GM08714 (cell line): Measurements from ENCODE around the gene LINGO1.

ENCODE experiments used
- H3K4me3 ChIP-seq: fragments of 200-500 bp; sonication (Bioruptor generic); 2 replicates; pipeline ENCODE4 v1.5.1; 2014; ENCODE audit warnings: mild to moderate bottlenecking, low read length, inconsistent platforms
- ZNF274 ChIP-seq: IDR thresholded peaks from 2 replicates; pipeline ENCODE4 v1.6.1; 2012; ENCODE audit warnings: mild to moderate bottlenecking, low read depth, low read length

The LINGO1 gene

DNA sequence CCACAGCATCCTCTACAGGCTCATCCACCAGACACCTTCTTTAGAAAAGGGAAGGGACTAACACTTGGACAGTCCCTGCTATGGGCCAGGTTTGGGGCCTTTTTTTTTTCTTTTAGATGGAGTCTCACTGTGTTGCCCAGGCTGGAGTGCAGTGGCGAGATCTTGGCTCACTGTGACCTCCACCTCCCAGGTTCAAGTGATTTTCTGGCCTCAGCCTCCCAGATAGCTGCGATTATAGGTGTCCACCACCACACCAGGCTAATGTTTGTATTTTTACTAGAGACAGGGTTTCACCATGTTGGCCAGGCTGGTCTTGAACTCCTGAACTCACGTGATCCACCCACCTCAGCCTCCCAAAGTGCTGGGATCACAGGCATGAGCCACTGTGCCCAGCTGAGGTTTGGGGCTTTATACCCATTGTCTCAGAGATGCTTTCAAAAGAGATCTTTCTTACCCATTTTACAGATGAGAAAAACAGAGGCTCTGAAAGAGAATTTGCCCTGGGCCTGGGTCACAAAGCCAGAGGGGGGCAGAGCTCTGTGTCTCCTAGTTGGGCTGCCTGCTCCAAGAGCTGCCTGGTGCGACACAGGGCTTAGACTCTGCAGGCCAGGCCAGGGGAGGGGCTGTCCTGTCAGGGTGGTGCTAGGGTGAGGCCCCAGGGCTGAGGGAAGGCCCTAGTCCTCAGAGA is 11.6 kb downstream of the LINGO1 start:
- no peak for TF ChIP-seq ZNF274
- H3K4me3 ChIP-seq: no peak overlapping the region

- TF ChIP-seq ZNF274: no peak
- H3K4me3 ChIP-seq: no peak overlapping the region
Observed at GRCh38 chr15:77620297-77620696, 12.4 kb downstream of the LINGO1 start.

- TF ChIP-seq ZNF274: no peak
- no peak overlapping the region for H3K4me3 ChIP-seq
Observed at GRCh38 chr15:77619883-77620282, 12.8 kb downstream of the LINGO1 start.

GRCh38 chr15:77617476-77618230 is 15.1 kb downstream of the LINGO1 start:
- no peak for TF ChIP-seq ZNF274
- no peak overlapping the region for H3K4me3 ChIP-seq

- no peak for TF ChIP-seq ZNF274
- H3K4me3 ChIP-seq: no peak overlapping the region
Observed at GRCh38 chr15:77616072-77616471, 16.6 kb downstream of the LINGO1 start.

DNA sequence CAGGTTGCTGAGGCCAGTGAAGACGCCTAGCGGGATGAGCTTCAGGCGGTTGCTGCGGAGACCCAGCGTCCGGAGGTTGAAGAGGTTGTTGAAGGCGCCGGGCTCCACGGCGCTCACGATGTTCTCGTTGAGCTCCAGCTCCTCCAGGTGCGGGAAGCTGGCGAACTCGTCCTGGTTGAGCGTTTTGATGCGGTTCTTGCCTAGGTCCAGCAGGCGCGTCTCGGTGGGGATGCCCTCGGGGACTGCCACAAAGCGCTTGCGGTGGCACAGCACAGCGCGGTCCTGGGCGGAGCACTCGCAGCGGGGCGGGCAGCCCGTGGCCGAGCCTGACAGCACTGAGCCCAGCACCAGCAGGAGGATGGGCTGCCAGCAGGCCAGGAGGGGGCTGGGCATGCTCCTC is 17.2 kb downstream of the LINGO1 start:
- no peak for TF ChIP-seq ZNF274
- H3K4me3 ChIP-seq: no peak overlapping the region

GRCh38 chr15:77614251-77614806 is 18.4 kb downstream of the LINGO1 start:
- TF ChIP-seq ZNF274: no peak
- no peak overlapping the region for H3K4me3 ChIP-seq

- TF ChIP-seq ZNF274: no peak
- no peak overlapping the region for H3K4me3 ChIP-seq
Observed at GRCh38 chr15:77613814-77614213, 18.9 kb downstream of the LINGO1 start.

DNA sequence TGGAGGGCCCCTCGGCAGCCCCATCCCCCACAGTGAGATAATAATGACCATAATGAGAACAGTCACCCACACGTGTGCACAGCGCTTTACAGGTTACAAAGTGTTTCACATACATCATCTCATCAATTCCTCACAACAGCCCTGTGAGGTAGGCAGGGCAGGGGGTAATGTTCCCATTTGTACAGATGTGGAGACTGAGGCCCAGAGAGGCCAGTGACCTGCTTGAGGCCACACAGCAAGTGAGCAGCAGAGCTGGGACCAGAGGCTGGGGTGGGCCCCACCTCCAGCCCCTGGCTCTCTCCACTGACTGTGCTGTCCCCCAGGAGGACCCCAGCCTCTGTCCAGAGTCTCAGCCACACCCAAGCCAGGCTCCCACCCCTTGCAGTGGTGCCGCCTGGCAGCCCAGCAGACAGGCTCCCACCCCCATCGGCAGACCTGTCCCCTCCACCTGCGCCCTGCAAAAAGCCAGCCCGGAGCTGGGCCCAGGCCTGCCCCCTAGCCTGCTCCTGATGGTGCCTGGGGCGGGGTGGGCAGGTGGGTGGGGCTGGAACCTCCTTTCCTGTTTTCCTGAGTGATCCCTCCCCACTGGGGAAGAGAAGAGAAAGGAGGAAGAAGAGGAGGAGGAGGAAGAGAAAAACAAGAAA is 19.6 kb downstream of the LINGO1 start:
- TF ChIP-seq ZNF274: no peak
- no peak overlapping the region for H3K4me3 ChIP-seq

- TF ChIP-seq ZNF274: no peak
- no peak overlapping the region for H3K4me3 ChIP-seq
Observed at GRCh38 chr15:77611767-77612166, 20.9 kb downstream of the LINGO1 start.

GRCh38 chr15:77610731-77611130 is 22.0 kb downstream of the LINGO1 start:
- H3K4me3 ChIP-seq: no peak overlapping the region
- TF ChIP-seq ZNF274: no peak

GRCh38 chr15:77609558-77609957 is 23.2 kb downstream of the LINGO1 start:
- no peak for TF ChIP-seq ZNF274
- no peak overlapping the region for H3K4me3 ChIP-seq

- no peak for TF ChIP-seq ZNF274
- H3K4me3 ChIP-seq: no peak overlapping the region
Observed at GRCh38 chr15:77608774-77609173, 23.9 kb downstream of the LINGO1 start.

DNA sequence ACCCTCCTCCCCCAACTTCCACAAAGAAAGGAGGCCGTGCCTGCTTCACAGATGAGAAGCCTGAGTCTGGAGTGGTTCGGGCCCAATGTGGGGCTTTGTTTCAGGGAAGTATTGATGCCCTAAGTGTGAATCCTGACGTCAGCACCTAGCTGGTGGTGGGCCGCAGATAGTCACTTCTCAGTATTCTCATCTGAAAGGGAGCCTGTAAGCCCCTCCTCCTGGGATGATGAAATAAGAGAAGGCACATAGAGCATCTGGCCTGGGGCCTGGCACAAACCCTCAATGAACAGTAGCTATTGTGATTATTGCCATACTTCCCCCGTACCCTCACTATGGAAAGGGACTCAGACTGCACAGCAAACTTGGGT is 24.8 kb downstream of the LINGO1 start:
- no peak overlapping the region for H3K4me3 ChIP-seq
- no peak for TF ChIP-seq ZNF274
